ENCODE results near the gene AGPAT3. TPM values are rescaled to one million over a fixed set of nuclear protein-coding genes. Genes with fewer than 3 reads are reported as not detected.
A peak's percentile ranks its signal among the peaks of the same experiment; 100 is the strongest.

AGPAT3 gene
- 13.0 TPM in 2 replicates for total RNA-seq (2021)
- long read RNA-seq, full-length matches to known transcripts, result 2 of 14 reads
- long read RNA-seq, partial matches to known transcripts, result 2 of 14 reads
- long read RNA-seq, other reads (novel, unspliced or antisense), result 10 of 14 reads

- H3K4me3 Mint-ChIP-seq, result peak within 1 kb of the TSS; percentile 59 to 70; a peak in 4 of 5 replicates
- no peak within 1 kb of the TSS for H4K5ac ChIP-seq (ENCODE audit: insufficient read length, low read depth, low read length)
- no peaks in the 10 kb centered on the region for H4K20me1 ChIP-seq (ENCODE audit: control insufficient read depth, insufficient read depth, insufficient read length)
- TF ChIP-seq CTCF (conservative IDR thresholded peaks at IDR 0.05), result no peak
- no peak within 1 kb of the TSS for H2AK5ac ChIP-seq (ENCODE audit: insufficient read length, low read length)
- H3K14ac ChIP-seq (ENCODE audit: insufficient read depth, low read length), result peak within 1 kb of the TSS; percentile 2; the same call in 1 of the 2 replicates
- no peaks in the 10 kb centered on the region for H3K9me3 ChIP-seq (ENCODE audit: control insufficient read depth, low read depth, low read length)
- H3K27me3 ChIP-seq (ENCODE audit: insufficient read depth, low read length), result no peaks in the 10 kb centered on the region
- no peak within 1 kb of the TSS for H2BK20ac ChIP-seq (ENCODE audit: low read depth, low read length, poor library complexity, severe bottlenecking)
- no peaks in the 10 kb centered on the region; the same call in 1 of the 2 replicates for H3K4me1 ChIP-seq (ENCODE audit: insufficient read depth, low read length)
- no peaks in the 10 kb centered on the region for H3K79me1 ChIP-seq (ENCODE audit: insufficient read depth, low read depth, low read length, poor library complexity, severe bottlenecking)
- no peaks in the 10 kb centered on the region for H3K79me2 ChIP-seq (ENCODE audit: insufficient read depth, low read length)
- no peak within 1 kb of the TSS for H3K23ac ChIP-seq (ENCODE audit: insufficient read length, low read depth, low read length)
- no peak within 1 kb of the TSS for H3K9ac ChIP-seq (ENCODE audit: extremely low read depth, insufficient read length, low read length)
- no peak within 1 kb of the TSS for H3K4ac ChIP-seq (ENCODE audit: low read depth, low read length)
- no peak within 1 kb of the TSS for H2BK12ac ChIP-seq (ENCODE audit: insufficient read length, low read depth, low read length)
- no peak within 1 kb of the TSS for H3T11ph ChIP-seq (ENCODE audit: low read length)
- peaks cover 11 to 13% of the 10 kb centered on the region in 2 experiments for H3K4me1 Mint-ChIP-seq
- no peak within 1 kb of the TSS for H3K27ac ChIP-seq (ENCODE audit: insufficient read length, low read depth, low read length)
- no peaks in the 10 kb centered on the region for H3K23me2 ChIP-seq (ENCODE audit: insufficient read length, low read depth, low read length, poor library complexity, severe bottlenecking)
- no CpG with 5 or more reads among the region's 102 CpGs for WGBS (ENCODE audit: extremely low coverage, insufficient read length, low lambda C conversion rate)
- H2AFZ ChIP-seq (ENCODE audit: low read length), result no peak within 1 kb of the TSS
- DNase-seq, result no peak
- no peak within 1 kb of the TSS for H3K27ac Mint-ChIP-seq
- H2BK120ac ChIP-seq (ENCODE audit: low read depth, low read length, poor library complexity, severe bottlenecking), result no peak within 1 kb of the TSS
- H4K91ac ChIP-seq (ENCODE audit: insufficient read length, low read depth, low read length), result no peak within 1 kb of the TSS
- H4K8ac ChIP-seq (replicated peaks; ENCODE audit: insufficient read length, low read depth, low read length), result no peak within 1 kb of the TSS
- H3K36me3 Mint-ChIP-seq (ENCODE audit: insufficient read depth in 1 of 3, low read depth in 3 of 3), result 0 out of 7 replicates have a peak, but pooled peaks cover 0 to 2% (median 2%) of the 10 kb centered on the region in 3 experiments
- no peak within 1 kb of the TSS for H2BK15ac ChIP-seq (ENCODE audit: low read depth, low read length)
- H2BK5ac ChIP-seq (ENCODE audit: insufficient read length, low read length), result no peak within 1 kb of the TSS
- no peak within 1 kb of the TSS for H3K56ac ChIP-seq (ENCODE audit: insufficient read length, low read depth, low read length)
- H3K18ac ChIP-seq (ENCODE audit: insufficient read length, low read depth, low read length), result no peak within 1 kb of the TSS
- no peaks in the 10 kb centered on the region for H3K9me3 Mint-ChIP-seq
- H3K4me2 ChIP-seq (ENCODE audit: insufficient read depth, insufficient read length, low read length), result peak within 1 kb of the TSS; percentile 40
- peaks cover 23% of the 10 kb centered on the region for H3K27me3 Mint-ChIP-seq (ENCODE audit: low read depth)
Observed at GRCh38 chr21:43864962-43865539, at the start of gene AGPAT3. AGPAT3 (plus strand) TSS chr21:43865223; CDS start chr21:43959682, 94,459 bp downstream.
